ENCODE results near the gene ABCA8.

DNA sequence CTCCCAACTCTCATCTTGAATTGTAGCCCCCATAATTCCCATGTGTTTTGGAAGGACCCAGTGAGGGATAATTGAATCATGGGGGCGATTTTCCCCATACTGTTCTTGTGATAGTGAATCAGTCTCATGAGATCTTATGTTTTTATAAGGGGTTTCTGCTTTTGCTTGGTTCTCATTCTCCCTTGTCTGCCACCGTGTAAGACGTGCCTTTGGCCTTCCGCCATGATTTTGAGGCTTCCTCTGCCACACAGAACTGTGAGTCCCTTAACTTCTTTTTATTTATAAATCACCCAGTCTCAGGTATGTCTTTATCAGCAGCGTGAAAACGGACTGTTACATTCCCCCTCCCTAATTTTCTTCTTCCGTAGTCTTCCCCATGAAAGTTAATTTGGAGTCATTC is 124.0 kb downstream of the ABCA8 start:
- TF ChIP-seq ZEB2 (tag by site-specific recombination; IDR thresholded peaks at IDR 0.05), result no peak
- TF ChIP-seq, protein P1, sequence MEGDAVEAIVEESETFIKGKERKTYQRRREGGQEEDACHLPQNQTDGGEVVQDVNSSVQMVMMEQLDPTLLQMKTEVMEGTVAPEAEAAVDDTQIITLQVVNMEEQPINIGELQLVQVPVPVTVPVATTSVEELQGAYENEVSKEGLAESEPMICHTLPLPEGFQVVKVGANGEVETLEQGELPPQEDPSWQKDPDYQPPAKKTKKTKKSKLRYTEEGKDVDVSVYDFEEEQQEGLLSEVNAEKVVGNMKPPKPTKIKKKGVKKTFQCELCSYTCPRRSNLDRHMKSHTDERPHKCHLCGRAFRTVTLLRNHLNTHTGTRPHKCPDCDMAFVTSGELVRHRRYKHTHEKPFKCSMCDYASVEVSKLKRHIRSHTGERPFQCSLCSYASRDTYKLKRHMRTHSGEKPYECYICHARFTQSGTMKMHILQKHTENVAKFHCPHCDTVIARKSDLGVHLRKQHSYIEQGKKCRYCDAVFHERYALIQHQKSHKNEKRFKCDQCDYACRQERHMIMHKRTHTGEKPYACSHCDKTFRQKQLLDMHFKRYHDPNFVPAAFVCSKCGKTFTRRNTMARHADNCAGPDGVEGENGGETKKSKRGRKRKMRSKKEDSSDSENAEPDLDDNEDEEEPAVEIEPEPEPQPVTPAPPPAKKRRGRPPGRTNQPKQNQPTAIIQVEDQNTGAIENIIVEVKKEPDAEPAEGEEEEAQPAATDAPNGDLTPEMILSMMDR (tag by site-specific recombination; IDR thresholded peaks at IDR 0.05), result no peak
- no peak for TF ChIP-seq ZNF138 (tag by site-specific recombination; IDR thresholded peaks at IDR 0.05; ENCODE audit: borderline replicate concordance)
- TF ChIP-seq MYNN (tag by site-specific recombination; IDR thresholded peaks at IDR 0.05; ENCODE audit: borderline replicate concordance), result no peak
- no peak for TF ChIP-seq KLF16 (tag by site-specific recombination; IDR thresholded peaks at IDR 0.05)
- TF ChIP-seq YY2 (tag by site-specific recombination; IDR thresholded peaks at IDR 0.05), result no peak
- TF ChIP-seq, protein P2, sequence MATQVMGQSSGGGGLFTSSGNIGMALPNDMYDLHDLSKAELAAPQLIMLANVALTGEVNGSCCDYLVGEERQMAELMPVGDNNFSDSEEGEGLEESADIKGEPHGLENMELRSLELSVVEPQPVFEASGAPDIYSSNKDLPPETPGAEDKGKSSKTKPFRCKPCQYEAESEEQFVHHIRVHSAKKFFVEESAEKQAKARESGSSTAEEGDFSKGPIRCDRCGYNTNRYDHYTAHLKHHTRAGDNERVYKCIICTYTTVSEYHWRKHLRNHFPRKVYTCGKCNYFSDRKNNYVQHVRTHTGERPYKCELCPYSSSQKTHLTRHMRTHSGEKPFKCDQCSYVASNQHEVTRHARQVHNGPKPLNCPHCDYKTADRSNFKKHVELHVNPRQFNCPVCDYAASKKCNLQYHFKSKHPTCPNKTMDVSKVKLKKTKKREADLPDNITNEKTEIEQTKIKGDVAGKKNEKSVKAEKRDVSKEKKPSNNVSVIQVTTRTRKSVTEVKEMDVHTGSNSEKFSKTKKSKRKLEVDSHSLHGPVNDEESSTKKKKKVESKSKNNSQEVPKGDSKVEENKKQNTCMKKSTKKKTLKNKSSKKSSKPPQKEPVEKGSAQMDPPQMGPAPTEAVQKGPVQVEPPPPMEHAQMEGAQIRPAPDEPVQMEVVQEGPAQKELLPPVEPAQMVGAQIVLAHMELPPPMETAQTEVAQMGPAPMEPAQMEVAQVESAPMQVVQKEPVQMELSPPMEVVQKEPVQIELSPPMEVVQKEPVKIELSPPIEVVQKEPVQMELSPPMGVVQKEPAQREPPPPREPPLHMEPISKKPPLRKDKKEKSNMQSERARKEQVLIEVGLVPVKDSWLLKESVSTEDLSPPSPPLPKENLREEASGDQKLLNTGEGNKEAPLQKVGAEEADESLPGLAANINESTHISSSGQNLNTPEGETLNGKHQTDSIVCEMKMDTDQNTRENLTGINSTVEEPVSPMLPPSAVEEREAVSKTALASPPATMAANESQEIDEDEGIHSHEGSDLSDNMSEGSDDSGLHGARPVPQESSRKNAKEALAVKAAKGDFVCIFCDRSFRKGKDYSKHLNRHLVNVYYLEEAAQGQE (tag by site-specific recombination; IDR thresholded peaks at IDR 0.05), result no peak
- TF ChIP-seq ZNF10 (tag by site-specific recombination; IDR thresholded peaks at IDR 0.05), result no peak
- TF ChIP-seq ZBTB7A (tag by site-specific recombination; IDR thresholded peaks at IDR 0.05; ENCODE audit: low read depth), result no peak
- TF ChIP-seq ZSCAN16 (tag by site-specific recombination; IDR thresholded peaks at IDR 0.05), result no peak
- TF ChIP-seq ZNF169 (tag by site-specific recombination; IDR thresholded peaks at IDR 0.05), result no peak

Measured in HEK293 (cell line).